Measurements from ENCODE around the gene MYO1E.

MYO1E gene

DNA sequence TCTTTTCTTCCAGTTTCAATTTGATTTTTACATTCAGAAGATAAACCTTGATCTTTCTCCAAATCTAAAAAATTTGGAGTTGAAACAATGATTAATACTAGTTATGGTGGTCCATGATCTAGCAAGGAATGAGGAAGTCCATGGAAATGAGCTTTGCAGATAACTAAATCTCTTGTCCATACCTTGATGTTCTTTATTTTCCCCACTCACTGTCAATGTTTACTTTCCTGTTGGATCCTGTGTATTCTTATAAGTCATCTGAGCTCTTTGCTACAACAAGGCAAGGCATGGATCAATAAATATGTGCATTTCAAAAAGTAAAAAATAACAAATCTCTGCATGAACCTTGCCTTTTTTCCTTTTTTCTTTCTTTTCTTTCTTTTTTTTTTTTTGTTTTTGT, 6.2 kb upstream of the MYO1E start:
- in situ Hi-C loops (cut with MboI; ENCODE audit: low pct_unique_long_range_greater_than_20kb, low sequenced_read_pairs, unreplicated experiment): loop anchor here (10.0 kb wide), 1 partner anchor 106 kb away; no protein-coding TSS in a partner anchor
- DNase-seq (ENCODE audit: low spot score): no peak
- TF ChIP-seq, protein P1, sequence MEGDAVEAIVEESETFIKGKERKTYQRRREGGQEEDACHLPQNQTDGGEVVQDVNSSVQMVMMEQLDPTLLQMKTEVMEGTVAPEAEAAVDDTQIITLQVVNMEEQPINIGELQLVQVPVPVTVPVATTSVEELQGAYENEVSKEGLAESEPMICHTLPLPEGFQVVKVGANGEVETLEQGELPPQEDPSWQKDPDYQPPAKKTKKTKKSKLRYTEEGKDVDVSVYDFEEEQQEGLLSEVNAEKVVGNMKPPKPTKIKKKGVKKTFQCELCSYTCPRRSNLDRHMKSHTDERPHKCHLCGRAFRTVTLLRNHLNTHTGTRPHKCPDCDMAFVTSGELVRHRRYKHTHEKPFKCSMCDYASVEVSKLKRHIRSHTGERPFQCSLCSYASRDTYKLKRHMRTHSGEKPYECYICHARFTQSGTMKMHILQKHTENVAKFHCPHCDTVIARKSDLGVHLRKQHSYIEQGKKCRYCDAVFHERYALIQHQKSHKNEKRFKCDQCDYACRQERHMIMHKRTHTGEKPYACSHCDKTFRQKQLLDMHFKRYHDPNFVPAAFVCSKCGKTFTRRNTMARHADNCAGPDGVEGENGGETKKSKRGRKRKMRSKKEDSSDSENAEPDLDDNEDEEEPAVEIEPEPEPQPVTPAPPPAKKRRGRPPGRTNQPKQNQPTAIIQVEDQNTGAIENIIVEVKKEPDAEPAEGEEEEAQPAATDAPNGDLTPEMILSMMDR (IDR thresholded peaks at IDR 0.05; ENCODE audit: extremely low read depth, insufficient read depth, missing control alignments): no peak

DNA sequence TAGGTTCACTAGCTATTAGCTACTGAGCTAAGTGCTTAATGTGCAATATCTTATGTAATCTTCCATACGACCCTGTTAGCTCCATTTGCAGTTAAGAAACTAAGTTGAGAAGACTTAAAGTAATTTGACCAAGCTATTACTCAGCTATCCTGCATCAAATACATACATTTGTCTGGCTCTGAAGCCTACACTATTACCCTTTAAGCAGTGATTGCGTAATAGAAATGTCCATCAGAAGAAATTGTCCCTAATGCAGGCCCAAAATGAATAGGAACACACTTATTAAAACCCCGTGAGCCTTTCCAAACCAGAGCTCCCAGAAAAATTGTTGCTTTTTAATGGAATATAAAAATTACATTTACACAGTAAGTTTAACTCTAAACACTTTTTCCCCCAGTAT, 5.3 kb upstream of the MYO1E start:
- in situ Hi-C loops (cut with MboI; ENCODE audit: low pct_unique_long_range_greater_than_20kb, low sequenced_read_pairs, unreplicated experiment): loop anchor here (10.0 kb wide), 1 partner anchor 107 kb away; no protein-coding TSS in a partner anchor
- TF ChIP-seq, protein P1 (IDR thresholded peaks at IDR 0.05; ENCODE audit: extremely low read depth, insufficient read depth, missing control alignments): no peak
- no peak for DNase-seq (ENCODE audit: low spot score)

DNA sequence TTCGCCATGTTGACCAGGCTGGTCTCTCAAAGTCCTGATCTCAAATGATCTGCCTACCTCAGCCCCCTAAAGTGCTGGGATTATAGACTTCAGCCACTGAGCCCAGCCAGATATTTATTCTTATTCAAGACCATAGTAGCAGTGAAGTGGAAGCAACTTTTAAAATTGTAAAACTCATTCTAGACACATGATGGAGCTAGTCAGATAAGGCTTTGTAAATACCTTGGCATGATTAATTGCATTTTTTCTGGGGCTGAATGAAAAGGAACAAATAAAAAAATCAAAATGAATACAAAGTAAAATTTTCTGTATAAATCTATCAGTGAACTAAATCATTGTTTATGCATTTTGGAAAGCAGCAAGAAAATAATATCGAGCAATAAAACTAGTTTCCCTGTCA, 4.1 kb upstream of the MYO1E start:
- DNase-seq (ENCODE audit: low spot score): no peak

GRCh38 chr15:59373215-59373614, 544 bp upstream of the MYO1E start:
- TF ChIP-seq, protein P1 (IDR thresholded peaks at IDR 0.05; ENCODE audit: extremely low read depth, insufficient read depth, missing control alignments): no peak
- in situ Hi-C loops (cut with MboI; ENCODE audit: low pct_unique_long_range_greater_than_20kb, low sequenced_read_pairs, unreplicated experiment): loop anchor here (10.0 kb wide), 1 partner anchor 112 kb away; no protein-coding TSS in a partner anchor
- DNase-seq (ENCODE audit: low spot score): no peak

More for the DNA sequence above, 4.1 kb upstream of the MYO1E start:
- TF ChIP-seq, protein P1 (IDR thresholded peaks at IDR 0.05; ENCODE audit: extremely low read depth, insufficient read depth, missing control alignments): peak; percentile 27
- in situ Hi-C loops (cut with MboI; ENCODE audit: low pct_unique_long_range_greater_than_20kb, low sequenced_read_pairs, unreplicated experiment): loop anchor here (10.0 kb wide), 1 partner anchor 108 kb away; no protein-coding TSS in a partner anchor

DNA sequence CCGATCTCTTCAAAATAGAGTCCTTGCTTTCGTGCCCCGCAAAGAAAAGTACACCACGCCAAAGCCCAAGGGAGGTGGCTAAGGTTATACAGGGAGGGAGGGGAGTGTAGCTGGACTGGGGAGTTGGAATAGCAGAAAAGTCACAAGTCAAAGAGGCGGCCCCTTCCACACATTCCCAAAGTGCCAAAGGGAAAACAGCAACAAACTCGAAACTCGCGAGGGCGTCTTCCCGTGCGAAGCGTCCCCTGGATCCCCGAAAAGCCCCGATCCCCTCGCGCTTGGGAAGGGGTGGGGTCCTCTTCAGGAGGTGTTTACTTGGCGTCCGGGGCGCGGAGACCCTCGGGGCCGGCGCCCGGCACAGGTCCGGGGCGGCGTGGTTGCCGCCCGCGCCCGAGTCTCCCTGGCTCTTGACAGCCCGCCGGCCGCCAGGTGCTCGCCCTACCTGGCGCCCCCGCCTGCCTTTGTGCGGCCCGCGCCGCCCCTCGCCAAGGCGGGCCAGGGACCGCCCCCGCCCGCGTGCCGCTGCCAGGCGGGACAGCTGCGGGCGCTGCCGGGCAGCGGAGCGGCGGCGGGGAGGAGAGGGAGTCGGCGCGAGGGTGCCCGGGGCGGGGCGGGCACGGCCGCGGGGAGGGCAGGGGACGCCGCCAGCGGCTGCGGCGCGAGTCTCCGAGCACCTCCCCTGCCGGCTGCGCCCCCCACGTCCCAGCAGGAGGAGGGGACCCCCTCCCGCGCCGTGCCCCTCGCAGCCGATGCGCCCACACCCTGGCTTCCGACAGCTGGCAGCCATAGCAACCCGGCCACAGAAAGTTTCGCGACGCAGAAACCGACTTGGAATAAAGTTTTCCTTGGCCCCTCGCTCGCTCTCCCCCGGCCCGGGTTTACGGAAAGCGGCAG, 966 bp downstream of the MYO1E start:
- peak; percentile 64 for DNase-seq (ENCODE audit: low spot score)
- in situ Hi-C loops (cut with MboI; ENCODE audit: low pct_unique_long_range_greater_than_20kb, low sequenced_read_pairs, unreplicated experiment): loop anchor here (10.0 kb wide), 1 partner anchor 113 kb away; no protein-coding TSS in a partner anchor
- TF ChIP-seq, protein P1 (IDR thresholded peaks at IDR 0.05; ENCODE audit: extremely low read depth, insufficient read depth, missing control alignments): no peak

DNA sequence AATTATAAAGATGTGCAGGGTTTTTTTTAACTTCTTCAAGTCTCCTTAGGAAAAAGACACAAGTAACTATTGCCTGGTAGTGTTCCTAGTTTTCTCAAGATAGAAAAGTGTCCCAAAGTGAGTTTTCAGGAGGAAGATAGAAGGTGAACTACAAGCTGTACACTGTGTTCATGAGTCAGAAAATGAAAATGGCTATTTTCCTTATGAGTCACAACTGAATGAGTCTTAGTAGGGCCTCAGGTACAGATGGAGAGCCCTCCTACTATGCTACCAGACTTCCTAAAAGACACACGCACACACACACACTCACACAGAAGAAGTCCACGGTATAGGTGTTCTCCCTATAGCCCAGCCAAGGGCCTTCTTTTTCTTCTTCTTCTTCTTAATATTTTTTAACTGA, 3.1 kb downstream of the MYO1E start:
- TF ChIP-seq, protein P1 (IDR thresholded peaks at IDR 0.05; ENCODE audit: extremely low read depth, insufficient read depth, missing control alignments): no peak
- peak; percentile 38 for DNase-seq (ENCODE audit: low spot score)
- in situ Hi-C loops (cut with MboI; ENCODE audit: low pct_unique_long_range_greater_than_20kb, low sequenced_read_pairs, unreplicated experiment): no loop called here

Data from GM13977 (cell line).